RCC 7860 (cell line): Measurements from ENCODE around the gene ELMOD3.
A peak's percentile ranks its signal among the peaks of the same experiment; 100 is the strongest.

Experiments used
- DNase-seq: peaks from one replicate; pipeline ENCODE4 v3.0.0-alpha.2; 2015; ENCODE audit warnings: low spot score
- FAIRE-seq: peaks from 2 replicates; lab custom pipeline; 2012; peaks lifted over from hg19 to GRCh38; lab: Jason Lieb, UNC

The ELMOD3 gene

DNA sequence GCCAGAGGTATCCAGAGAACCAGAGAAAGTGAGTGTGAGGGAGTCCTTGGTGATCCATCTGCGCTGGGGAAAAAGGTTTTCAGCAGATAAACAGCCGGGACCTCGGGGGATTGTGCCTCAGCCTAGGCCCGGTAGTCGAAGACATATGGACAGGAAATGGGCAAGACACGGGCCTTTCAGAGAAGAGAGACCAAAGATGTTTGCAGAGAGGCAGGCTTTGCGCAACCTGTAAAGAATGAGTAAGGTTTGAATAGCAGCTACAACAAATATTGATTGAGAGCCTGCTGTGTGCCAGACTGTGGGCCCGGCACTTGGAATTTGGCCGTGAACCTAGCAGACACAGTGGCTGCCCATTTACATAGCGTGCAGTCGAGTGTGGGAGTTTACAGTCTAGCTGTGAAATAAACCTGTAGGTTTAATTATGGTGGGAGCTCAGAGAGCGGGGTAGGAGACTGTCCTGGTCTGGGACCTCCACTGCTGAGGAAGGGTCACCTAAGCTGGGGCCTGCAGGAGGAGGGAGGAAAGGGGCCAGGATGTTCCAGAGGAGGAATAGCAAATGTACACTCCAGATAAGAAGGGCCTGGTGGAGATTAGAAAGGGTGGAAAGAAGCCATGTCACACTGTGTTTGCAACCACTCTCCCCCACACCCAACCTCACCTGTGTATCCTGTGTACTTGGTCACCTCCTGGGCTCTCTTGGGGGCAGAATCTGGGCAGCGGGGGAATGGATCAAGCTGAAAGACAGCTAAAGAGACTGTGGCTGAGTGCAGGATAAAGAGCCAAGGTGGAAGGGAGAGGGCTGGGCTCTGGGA is 66.9 kb downstream of the ELMOD3 start:
- DNase-seq (peak; percentile 16), FAIRE-seq (no peak)

DNA sequence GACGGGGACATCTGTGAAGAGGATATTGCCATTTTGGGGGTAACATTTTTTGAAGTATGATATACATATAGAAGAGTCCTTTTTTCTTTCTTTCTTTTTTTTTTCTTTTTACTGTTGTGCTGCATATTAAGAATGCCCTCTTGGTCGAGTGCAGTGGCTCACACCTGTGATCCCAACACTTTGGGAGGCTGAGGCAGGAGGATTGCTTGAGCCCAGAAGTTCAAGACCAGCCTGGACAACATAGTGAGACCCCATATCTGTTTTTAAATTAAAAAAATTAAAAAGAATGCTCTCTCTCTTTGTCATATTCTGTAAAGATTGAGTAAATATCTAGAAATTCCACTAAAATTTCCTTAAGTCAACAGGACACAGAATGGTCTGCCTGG is 67.5 kb downstream of the ELMOD3 start:
- FAIRE-seq: no peak
- no peak for DNase-seq

DNA sequence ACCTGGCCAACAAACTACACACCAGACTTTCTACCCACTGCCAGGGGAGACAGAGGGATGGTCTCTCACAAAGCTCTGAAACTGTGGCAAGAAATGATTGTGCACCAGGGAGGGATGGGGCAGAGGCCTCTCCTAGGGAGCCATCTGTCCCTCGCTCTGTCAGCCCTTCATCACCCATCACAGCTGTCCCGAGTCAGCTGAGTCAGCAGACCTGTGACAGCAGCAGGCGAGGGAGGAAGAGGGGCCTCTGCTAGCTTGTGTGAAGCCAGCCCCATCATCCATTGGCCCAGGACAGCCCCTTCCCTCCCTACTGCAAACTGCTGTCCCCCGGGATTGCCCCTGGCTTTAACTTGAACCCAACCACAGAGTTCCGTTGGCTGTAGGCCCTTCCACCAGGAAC is 69.0 kb downstream of the ELMOD3 start:
- no peak for DNase-seq

DNA sequence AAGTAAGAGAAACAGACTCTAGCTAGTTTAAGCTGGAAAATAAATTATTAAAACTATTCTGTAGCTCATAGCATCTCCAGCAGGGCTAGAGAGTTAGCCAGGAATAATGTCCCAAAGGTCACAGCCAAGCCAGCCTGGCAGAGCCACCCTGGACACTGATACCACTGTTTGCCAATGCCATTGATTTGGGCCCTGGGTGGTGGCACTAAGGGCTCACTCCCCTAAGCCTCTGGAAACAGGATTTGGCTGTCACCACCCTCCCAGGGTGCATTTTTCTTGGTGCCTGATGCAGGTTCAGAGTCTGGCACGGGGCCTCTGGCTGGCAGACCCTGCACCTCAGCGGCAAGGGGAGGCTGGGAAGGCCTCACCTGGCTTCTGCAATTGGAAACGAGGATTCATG is 71.0 kb downstream of the ELMOD3 start:
- DNase-seq (no peak), FAIRE-seq (no peak)

More for the DNA sequence above, 69.0 kb downstream of the ELMOD3 start:
- FAIRE-seq: no peak

DNA sequence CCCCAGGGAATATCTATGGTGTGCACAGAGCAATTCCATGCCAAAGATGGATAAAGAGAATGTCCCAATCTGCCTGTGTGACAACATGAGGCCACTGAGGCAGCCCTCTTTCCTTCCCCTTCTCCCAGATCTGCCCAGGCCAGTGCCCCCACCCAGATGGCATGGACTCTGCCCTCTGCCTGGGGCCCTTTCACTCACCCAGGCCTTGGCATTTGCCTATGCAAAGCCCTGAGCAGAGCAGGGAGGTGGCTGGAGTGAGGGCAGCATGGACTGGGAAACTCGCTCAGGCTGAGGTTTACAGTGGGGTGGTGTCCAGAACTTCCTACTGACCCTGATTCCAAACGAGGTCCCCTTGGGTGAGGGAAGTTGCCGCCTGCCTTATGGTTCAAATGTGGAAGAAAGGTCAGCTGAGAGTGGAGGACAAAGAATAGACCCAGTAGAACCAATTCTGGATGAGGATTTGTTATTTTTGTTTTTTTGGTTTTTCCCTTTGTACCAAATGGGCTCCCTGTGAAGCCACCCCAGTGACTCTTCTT is 72.8 kb downstream of the ELMOD3 start:
- DNase-seq: no peak
- FAIRE-seq: no peak

DNA sequence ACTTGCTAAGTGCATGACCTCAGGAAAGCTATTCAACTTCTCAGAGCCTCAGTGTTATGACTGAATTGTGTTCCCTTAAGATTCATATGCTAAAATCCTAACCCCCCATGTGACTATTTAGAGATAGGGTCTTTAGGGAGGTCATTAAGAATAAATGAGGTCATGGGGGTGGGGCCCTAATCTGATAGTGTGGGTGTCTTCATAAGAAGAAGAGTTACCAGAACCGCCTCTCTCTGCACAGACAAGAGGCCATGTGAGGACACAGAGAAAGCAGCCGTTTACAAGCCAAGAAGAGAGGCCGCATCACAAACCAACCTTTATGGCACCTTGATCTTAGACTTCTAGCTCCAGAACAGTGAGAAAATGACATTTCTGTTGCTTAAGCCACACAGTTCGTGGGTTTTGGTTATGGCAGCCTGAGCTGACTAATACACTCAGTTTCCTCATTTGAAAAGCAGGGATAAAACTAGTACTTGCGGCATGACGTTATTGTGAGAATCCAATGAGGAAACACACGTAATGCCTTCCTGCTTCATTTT is 73.8 kb downstream of the ELMOD3 start:
- DNase-seq (no peak), FAIRE-seq (no peak)

DNA sequence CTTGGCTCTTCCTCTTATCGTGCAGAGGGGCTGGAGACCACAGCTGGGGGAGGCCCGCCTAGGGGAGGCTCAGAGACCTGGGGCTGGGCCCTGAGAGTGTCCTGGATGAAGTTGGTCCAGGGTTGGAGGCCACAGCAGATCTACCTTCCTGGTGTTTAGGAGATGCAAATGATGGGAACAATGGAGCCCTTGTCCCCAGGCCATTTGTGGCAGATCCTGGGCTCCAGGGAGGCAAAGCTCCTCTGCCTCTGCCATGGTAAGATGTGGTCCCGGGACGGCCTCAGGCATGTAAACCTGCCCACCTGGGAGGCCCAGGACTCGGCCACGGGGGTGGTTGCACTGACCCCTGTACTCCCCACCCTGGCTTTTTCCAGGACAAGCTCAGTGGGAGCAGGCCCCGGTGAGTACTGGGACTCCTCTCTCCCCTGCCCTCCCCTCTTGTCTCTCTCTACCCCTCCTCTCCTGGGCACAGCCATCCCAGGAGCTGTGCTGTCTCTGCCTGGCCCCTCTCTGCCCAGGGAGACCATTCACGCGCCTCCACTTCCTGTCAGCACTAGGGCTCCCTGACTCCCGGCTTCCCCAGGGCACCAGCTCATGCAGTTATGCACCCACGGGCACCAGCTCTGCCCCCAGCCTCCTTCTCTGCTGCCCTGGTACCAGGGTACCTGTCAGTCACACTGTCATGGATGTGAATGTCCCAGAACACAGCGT is 74.8 kb downstream of the ELMOD3 start:
- no peak for FAIRE-seq
- DNase-seq: no peak

DNA sequence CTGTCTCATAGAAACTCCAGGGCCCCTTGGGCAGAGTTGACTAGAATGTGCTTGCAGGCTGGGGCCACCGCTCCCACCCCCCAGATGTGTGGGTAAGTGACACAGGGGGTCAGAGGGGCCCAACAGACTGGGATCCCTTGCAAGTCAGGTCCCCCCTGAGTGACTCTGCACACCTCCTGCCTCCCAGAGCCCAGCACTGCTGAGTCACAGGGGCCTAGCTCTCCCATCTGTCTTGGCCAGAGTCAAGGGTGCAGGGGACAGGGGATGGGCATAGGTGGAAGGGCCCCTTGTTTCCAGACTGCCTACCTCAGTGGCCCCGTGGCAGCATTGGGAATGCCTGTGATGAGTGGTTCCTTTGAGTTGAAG is 75.3 kb downstream of the ELMOD3 start:
- DNase-seq (no peak), FAIRE-seq (no peak)

DNA sequence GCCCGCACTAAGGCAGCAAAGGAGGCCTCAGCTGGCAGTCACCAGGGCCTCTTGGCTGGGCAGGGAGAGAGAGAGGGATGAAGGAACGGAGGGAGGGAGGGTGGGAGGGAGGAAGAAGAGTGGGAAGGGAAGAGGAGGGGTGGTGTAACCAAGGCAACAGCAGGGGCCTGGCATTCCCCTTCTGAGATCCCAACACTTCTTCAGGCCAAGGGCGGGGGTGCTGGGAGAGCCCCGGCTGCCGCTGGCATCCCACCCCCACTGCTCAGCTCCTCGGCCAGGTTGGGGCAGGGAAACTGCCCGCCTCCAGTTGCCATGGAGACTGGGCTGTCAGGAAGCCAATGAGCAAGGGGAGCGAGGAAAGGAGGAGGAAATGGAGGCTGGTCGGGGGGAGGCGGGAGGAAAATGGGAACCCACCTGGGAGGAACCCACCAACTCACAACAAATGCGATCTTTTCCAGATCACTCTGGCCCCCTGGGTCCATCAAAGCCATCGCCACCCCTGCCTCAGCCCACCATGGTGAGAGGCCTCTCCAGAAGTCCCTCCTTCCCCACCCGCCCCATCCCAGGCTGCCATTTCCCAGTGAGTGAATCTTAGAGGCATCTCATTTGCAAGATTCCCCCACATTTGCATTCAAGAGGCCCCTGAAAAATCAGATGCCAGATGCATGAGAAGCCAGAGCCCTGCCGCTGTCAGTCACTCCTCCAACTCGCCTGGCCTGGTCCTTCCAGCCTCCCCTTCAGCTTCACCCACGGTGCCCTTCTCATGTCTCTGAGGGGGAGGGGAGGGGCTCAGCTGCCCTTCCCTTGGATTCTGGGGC is 76.4 kb downstream of the ELMOD3 start:
- FAIRE-seq (no peak), DNase-seq (no peak)

DNA sequence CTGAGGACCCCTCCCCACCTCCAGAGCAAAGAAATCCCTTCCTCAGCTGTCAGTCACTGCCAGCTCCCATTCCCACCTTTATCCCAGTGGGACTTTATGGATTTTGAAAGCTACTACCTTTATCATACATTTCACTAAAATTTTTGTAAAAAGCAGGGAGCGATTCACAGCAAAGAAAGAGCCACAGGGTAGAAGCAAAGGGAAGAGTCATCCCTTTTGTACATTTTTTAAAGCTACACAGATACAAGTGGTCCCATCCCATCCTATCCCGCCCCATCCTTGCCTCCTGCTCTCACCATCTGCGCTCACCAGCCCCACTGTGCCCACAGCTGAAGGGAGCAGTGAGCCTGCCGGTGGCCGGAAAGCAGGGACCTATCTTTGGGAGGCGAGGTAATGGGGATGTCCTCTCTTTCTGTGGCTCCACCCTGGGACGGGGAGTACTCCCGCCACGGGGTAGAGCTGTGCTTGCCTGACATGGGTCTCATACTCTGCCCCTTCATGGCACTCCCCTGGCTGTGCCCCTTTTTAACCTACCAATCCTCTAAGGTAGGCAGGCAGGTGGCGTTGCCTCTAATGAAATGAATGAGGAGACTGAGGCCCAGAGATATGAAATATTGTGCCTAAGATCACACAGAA is 77.1 kb downstream of the ELMOD3 start:
- FAIRE-seq (no peak), DNase-seq (no peak)

DNA sequence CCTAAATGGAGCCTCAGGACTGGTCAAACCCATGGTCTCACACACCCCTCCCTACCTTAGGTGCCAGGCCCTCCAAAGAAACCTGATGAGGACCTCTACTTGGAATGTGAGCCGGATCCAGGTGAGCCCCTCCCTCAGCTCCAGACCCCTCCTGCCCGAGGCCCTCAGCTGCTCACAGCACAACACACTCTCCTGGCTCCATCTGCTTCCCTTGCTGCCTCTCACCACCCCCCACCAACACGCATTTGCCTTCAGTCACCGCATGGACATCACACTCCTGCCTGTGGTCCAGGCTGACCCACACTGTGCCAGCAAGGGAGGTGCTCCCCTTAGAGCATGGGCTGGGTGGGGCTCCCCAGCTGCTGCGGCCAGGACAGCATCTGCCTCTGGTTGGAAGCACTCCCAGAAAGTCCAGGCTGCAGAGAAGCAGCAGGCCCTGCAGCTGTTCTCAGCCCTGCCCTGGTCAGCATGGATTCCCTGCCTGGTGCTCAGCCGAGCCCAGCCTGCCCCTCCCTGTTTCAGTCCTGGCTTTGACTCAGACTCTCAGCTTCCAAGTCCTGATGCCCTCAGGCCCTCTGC is 79.0 kb downstream of the ELMOD3 start:
- DNase-seq (no peak), FAIRE-seq (no peak)

DNA sequence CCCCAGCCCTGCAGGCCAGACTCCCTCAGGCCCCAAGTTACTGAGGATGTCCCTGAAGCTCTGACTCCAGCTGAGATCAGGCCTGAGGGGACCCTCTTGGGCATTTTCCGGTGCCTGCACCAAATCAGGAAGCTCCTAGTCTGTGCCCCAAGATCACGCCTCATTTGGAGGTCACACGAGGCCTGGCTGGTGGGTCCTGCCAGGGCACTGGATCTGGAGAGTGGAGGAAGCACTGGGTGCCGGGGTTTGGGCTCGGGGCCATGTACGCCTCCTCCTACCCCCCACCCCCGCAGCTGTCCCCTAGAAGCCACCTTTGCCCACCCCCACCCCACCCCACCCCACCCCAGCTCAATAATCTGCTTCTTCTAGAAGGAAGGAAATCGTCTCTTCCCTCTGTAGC is 80.1 kb downstream of the ELMOD3 start:
- FAIRE-seq (no peak), DNase-seq (no peak)

DNA sequence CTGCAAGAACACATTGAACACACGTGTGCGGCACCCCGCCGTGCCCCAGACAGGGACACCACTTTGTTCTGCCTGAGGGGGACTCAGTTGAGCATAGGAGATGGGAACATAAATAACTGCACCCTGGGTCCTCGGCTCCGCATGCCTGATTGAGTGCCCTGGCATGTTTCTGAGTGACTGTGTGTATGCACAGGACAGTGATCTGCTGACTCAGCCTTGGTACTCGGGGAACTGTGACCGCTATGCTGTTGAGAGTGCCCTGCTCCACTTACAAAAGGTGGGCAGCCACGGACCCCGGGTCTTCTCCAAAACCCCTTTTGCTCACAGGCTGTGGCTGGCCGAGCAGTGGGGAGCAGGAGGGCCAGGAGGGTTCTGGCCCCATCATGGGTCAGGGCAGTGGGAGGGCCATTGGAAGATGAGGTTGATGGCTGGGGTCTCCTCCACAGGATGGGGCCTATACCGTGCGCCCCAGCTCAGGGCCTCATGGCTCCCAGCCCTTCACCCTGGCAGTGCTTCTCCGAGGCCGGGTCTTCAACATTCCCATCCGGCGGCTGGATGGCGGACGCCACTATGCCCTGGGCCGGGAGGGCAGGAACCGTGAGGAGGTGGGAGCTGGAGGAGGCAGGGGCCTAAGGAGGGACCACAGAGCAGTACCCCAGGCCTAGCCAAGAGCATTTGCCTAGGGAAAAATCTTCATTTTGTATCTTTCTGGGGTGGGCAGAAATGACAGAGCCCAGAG is 80.8 kb downstream of the ELMOD3 start:
- FAIRE-seq (peak; percentile 81), DNase-seq (peak; percentile 76)

DNA sequence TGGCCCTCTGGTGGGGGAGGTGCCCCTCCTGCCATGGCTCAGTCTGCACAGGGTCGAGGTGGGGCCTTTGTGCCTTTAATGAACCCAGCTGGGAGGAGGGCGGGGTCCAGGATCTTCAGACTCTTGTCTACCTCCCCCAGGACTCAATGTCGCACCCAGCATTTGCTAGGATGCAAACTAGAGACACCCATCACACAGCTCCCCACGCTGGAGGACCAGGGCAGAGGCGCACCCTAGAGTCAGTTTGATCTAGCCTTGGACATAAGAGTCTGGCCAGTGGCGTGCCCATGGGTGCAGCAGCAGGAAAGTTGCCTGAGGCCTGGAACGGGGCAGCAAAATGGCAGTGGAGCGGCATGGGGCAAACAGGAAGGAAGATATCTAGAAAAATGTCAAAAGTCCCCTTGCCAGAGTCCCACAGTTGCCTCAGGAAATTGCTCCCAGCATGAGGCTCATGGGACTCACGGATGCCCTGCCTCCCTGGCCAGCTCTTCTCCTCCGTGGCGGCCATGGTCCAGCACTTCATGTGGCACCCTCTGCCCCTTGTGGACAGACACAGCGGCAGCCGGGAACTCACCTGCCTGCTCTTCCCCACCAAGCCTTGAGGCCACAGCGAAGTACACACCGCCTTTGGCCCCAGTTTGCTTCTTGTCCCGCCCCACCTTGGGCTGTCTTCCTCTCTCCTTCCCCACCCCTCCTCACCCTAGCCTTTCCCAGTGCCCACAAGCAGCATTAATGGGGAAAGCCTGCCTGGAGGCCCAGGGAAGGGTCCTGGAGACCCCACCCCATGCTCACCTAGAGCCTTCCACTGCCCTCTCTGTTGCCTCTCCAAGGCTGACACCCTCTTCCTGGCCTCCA is 81.6 kb downstream of the ELMOD3 start:
- no peak for DNase-seq
- no peak for FAIRE-seq

DNA sequence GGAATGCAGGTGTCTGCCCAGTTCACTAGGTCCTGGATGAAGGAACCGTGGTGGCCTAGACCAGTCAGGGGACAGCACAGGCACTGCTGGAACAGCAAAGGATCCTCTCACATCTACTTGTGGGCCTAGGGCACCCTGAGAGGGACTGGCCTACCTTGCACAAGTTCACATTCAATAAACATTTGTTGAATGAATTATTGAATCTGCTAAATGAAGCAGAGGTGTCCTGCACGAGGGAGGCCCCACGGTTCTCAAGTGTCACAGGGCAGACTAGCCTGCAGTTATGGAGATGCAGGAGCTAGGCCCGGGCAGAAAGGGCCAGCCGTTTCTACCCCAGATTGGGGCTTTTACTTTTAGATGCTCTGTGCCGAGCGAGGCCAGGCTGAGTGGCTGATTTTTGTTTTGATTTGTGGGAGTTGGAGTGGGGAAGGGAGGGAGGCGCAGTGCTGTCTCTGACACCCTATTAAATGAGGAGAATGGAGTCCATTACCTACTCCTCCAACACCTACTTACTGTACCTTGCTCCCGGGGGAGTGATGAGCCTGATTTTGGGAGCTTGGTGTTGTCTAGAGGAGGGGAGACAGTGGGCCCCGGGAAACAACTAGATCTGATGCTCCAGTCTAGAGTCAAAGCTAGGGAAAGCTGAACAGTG is 82.4 kb downstream of the ELMOD3 start:
- no peak for FAIRE-seq
- no peak for DNase-seq

DNA sequence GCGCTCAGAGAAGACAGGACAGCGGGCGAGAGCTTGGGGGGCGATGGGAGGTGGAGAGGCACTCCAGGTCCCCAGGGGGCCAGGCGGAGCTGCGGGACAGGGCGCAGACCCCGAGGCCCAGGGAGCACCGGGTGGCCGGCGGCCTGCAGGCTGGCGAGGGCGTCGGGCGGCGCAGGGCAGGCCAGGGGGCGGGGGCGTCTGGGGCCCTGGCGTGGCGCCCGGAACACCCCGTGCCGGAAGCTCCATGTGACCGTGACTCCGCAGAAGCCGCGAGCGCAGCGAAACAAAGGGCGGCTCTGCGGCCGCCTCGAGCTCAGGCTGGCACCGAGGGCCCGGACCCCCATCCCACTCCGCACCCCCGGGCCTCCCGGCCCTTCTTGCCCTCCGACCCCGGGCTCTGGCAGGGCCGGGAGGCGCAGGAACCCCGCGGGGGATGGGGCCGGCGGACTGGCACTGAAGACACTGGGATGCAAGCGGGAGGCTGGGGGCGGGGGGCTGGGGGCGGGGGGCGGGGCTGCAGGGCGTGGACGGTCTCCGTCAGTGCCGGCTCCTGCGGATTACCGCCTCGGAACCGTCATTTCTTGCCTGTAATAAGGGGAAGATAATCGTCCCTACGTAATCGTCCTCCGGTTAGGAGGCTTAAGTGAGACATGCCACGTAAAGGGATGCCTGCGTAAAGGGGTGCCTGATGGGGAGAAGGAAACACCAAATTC is 83.1 kb downstream of the ELMOD3 start:
- DNase-seq (peak; percentile 30), FAIRE-seq (no peak)

DNA sequence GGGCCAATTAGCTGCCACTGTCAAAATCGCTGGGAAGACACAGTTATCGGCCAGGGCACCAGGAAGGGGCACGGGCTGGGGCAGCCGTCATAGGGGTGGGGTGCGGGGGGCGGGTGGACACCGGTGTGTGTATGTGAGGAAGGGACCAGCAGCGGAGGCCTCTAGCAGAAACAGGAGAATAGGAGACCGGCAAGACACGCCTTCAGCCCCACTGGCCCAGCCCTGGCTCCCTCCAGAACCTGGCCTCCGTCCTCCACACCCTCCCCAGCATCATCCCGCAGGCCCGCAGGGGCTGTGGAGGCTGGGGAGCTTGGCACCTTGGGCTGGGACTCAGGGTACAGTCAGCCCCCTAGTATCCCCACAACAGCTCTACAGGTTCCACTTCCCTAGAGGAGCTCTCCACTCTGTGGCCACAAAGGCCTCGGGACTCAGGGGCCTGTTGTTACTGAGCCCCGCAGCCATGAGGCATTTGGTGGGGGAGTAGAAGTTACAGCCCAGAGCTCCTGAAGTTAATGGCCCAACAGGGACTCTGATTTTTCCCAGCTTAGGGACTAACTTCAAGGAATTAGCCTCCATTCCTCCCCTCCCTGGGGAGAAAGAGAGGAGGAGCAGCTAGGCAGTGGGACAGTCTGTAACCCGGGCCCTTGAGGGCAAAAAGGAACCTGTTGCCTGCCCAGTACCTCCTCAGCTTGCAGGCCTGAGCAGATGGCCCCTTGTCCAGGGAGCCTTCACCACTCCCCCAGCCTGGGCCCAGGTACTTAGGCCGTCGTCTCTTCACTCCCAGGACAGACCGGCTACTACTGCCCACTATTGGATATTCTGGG is 83.8 kb downstream of the ELMOD3 start:
- DNase-seq (no peak), FAIRE-seq (no peak)
